HG03139 (cell line): ENCODE results near the gene CXCL6.

Experiments used
- ATAC-seq: cut with Tn5 transposase; IDR thresholded peaks from one replicate; pipeline ENCODE4 v1.9.1; 2021; ENCODE audit not compliant: unreplicated experiment

Gene CXCL6

GRCh38 chr4:73836373-73837279 lies at the start of gene CXCL6:
Gene CXCL6 (plus strand): TSS chr4:73836678. CDS start chr4:73836751, 73 bp downstream.
- ATAC-seq, result no peak

GRCh38 chr4:73788411-73788810 lies 48.1 kb upstream of the CXCL6 start:
- ATAC-seq, result no peak

DNA sequence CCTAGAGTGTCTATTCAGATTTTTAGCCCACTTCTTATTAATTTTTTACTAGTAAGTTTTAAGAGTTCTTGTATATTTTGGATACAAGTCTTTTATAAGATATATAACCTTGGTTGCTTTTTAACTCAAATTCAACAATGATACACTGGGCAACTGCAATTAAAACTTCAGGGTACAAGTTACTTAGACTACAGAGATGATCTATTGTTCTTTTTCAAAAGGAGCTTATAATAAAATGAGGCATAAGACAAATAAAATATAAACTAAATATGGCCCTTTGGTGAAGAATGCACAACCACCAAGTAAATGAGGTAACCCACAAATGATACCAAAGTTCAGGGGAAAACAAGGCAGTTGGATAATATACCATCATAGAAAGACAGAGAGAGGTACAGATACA lies 37.6 kb upstream of the CXCL6 start:
- no peak for ATAC-seq

- no peak for ATAC-seq
These were observed 36.3 kb upstream of the CXCL6 start for GRCh38 chr4:73800206-73800605.

- no peak for ATAC-seq
These were observed 34.8 kb upstream of the CXCL6 start for GRCh38 chr4:73801692-73802091.

- ATAC-seq, result no peak
These were observed 33.3 kb upstream of the CXCL6 start for GRCh38 chr4:73803213-73803612.

DNA sequence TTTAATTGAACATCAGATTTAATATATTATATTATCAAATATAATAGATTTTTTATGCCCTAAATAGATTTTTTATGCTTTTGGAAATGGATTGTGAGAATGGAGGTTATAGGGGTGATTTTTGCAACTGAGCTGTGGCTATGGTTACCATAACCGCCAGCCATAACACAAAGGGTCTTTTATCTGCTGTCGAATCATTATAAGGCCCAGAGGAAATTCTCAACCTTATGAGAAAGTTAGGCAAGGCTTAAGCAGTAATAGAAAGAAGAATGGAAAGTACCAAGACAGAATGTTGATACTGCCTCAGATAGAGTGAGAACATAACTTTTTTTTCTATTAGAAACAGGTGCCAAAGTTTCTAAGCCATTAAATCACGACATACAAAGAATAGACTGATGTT lies 26.3 kb upstream of the CXCL6 start:
- ATAC-seq, result no peak

DNA sequence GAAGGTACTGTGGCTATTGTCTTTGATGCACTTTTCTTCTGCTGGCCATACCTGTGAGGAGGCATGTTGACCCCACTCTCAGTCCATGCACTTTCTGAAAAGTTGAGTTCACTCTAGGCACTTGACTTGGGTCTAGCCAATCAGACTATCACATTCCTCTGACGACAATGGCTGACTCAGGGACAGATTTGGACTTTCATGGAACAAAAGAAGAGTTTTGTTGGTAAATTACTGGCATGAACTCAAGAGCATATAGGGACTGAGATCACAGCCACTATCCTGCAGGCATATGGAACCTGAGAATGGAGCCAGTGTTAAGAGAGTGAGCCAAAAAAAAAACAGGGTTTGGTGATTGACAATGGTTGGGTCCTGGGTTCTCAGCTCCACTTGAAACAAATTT lies 24.6 kb upstream of the CXCL6 start:
- no peak for ATAC-seq

DNA sequence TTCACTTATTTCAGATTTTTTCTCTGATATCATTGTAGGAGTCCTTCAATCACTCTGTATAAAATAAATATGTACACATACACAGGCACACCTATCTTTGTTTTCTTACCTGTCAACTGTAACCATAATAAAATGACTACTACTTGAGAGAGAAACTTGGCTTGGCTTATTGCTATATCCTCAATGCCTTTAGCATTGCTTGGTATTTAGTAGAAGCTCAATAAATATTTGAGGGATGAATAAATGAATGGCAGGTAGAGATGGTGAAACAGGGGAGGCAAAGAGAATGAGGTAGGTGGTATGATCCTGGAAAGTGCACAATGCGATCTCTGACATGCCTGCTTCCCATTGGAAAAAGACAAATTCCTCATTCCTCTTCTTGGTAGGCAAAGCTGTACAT lies 21.8 kb upstream of the CXCL6 start:
- no peak for ATAC-seq

- ATAC-seq, result no peak
These were observed 21.3 kb upstream of the CXCL6 start for GRCh38 chr4:73815145-73815544.

- no peak for ATAC-seq
These were observed 19.7 kb upstream of the CXCL6 start for GRCh38 chr4:73816814-73817213.

DNA sequence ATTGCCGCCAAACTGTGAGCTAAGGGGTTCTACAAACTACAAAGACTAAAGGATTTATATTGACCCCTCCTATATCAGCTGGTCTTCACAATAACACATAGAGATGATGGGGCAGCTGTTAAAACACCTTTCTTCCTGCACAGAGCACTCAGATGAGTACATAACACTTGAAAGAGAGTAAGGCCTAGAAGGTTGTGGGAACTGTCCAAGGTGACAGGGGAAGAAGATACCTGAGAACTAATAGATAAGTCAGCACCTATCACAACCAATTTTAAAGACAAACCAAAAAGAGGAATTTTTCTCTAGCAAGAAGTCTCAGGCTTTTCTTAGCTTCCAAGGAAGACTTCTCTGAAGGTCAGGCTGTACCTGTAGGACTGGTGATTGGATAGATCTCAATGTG lies 19.1 kb upstream of the CXCL6 start:
- ATAC-seq, result no peak

- ATAC-seq, result no peak
These were observed 15.2 kb upstream of the CXCL6 start for GRCh38 chr4:73821325-73821724.

DNA sequence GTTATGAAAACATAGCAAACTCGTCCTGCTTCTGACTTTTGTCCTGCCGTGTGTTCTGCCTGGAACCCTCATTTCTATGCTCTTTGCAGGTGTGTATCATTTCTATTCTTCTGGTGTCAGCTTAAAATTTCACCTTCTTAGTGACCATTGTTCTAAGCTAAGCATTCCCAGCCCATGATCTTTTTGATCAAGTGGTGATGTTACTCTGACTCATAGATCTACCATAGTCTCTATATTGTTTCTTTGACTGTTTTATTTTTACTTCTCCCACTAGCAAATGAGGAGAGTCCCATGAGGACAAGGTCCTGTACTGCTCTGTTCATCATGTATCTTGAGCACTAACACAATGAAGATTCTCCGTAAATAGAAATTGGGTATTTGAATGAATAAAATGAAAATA lies 14.1 kb upstream of the CXCL6 start:
- no peak for ATAC-seq

DNA sequence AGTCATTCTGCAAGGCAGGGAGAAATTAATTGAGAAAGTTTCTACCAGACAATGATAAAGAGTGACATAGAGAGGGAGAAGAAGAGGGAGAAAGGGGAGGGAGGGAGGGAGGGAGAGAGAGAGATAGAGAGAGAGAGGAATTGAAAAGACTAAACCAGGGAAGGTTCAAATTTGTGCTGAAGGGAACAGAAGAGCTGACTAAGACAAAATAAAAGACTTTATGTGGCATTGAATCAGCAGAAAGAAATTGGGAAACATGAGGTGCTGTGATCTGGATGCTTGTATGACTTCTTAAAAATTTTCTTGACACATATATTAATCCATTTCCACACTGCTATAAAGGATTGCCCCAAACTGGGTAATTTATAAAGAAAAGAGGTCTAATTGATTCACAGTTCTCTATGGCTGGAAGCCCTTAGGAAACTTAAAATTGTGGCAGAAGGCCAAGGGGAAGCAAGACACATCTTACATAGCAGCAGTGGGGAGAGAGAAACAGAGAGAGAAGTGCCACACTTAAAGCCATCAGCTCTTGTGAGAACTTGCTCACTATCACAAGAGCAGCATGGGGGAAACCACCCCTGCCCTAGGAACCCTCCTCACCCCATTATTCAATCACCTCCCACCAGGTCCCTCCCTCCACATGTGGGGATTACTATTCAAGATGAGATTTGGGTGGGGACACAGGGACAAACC lies 13.5 kb upstream of the CXCL6 start:
- no peak for ATAC-seq

GRCh38 chr4:73823760-73824159 lies 12.7 kb upstream of the CXCL6 start:
- no peak for ATAC-seq

DNA sequence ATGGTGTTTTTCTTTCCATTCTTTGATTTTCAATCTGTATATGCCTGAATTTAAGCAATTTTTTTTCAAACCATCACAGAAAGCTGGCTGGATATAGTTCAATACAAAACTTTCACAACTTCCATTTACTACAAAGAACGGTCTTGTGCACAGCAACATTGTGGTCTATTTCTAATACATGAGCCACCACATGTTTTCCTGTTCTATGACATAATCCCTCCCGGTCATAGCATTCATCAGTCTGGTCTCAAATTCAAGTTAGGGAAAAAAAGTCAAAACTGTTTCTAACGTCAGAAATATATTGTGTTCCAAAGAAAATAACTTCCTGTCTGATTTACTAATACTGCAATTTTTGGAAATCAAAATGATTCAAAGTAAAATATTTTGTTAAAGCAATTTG lies 7.5 kb upstream of the CXCL6 start:
- no peak for ATAC-seq

GRCh38 chr4:73831569-73831968 lies 4.9 kb upstream of the CXCL6 start:
- no peak for ATAC-seq

DNA sequence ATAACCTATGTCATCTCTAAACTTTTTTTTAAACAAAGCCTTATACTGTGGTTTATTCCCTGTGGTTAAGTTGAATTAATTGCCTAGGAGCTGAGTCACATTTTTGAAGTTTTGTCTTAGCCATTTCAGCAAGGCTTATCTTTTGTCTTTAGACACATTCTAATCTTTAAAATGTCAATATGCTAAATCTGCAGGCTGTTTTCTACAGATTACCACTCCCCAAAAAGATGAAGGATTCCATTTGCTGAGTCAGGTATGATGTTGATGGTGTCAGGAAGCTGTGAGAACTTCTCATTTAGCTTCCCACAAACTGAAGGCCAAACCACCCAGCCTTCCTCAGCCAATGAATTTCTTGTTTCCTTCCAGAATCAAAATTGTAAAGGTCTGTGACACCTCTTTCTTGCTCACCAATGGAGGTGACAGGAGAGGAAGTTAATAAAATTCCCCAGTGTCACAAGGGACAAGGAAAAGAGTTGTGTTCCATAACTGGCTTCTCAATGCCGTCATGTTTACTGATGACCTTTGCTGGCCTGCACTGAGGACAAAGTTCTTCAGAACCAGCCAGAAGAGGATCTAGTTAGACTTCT lies 3.7 kb upstream of the CXCL6 start:
- no peak for ATAC-seq

GRCh38 chr4:73839071-73839470 lies 2.6 kb downstream of the CXCL6 start:
- no peak for ATAC-seq

DNA sequence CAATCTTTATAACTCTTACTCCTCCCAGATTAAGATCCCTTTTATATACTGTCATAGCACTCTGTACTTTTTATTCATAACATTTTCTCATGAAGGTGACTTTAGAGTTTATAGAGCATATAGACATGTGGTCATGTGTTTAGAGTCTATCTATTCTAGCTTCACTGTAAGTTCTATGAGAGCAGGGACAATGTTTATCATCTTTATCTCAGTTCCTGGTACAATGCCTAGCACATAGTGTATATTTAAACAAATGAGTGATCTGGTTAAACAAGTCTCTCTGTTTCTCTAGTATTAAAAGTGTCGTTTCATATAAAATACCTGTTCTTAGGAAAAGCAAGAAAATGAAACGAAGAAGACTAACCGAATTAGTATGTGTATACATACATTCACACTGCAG lies 3.2 kb downstream of the CXCL6 start:
- ATAC-seq, result no peak
